Hematopoietic multipotent progenitor cell treated with erythropoietin and hydrocortisone succinate and interleukin-3 and kit ligand, for 17 days (in vitro differentiated cells): ENCODE data around the gene TMEM106B.
"Not testable (repeated sequence)": the region's sequence is repeated elsewhere in the genome, so short reads cannot be mapped to it uniquely, and the experiment has no call there.

ENCODE experiments used
- DNase-seq: peaks from one replicate; pipeline ENCODE4 v3.0.0-alpha.2; 2015; ENCODE audit warnings: low spot score

Gene TMEM106B

GRCh38 chr7:12211054-12211710, at the start of gene TMEM106B:
Gene TMEM106B, plus strand, starts transcription at chr7:12211294. Its CDS starts 3,517 bp downstream, at chr7:12214811.
- DNase-seq = peak; percentile 96

GRCh38 chr7:12162415-12163113, 48.5 kb upstream of the TMEM106B start:
- DNase-seq = no peak

- DNase-seq = not testable (repeated sequence)
Measured at GRCh38 chr7:12168065-12168464, 43.0 kb upstream of the TMEM106B start.

- DNase-seq = not testable (repeated sequence)
Measured at GRCh38 chr7:12169981-12170820, 40.9 kb upstream of the TMEM106B start.

- DNase-seq = no peak
Measured at GRCh38 chr7:12173671-12174070, 37.4 kb upstream of the TMEM106B start.

- no peak for DNase-seq
Measured at GRCh38 chr7:12174931-12175330, 36.2 kb upstream of the TMEM106B start.

- no peak for DNase-seq
Measured at GRCh38 chr7:12178317-12178716, 32.8 kb upstream of the TMEM106B start.

- DNase-seq = no peak
Measured at GRCh38 chr7:12194426-12194825, 16.7 kb upstream of the TMEM106B start.

- no peak for DNase-seq
Measured at GRCh38 chr7:12196386-12196785, 14.7 kb upstream of the TMEM106B start.

GRCh38 chr7:12199363-12199762, 11.7 kb upstream of the TMEM106B start:
- no peak for DNase-seq

- DNase-seq = no peak
Measured at GRCh38 chr7:12207046-12207445, 4.0 kb upstream of the TMEM106B start.

GRCh38 chr7:12209221-12209620, 1.9 kb upstream of the TMEM106B start:
- DNase-seq = no peak

GRCh38 chr7:12210179-12211053, 678 bp upstream of the TMEM106B start:
- no peak for DNase-seq

GRCh38 chr7:12211711-12212485, 804 bp downstream of the TMEM106B start:
- DNase-seq = peak; percentile 68

GRCh38 chr7:12217311-12217710, 6.2 kb downstream of the TMEM106B start:
- no peak for DNase-seq

GRCh38 chr7:12220389-12221046, 9.4 kb downstream of the TMEM106B start:
- no peak for DNase-seq

- no peak for DNase-seq
Measured at GRCh38 chr7:12221414-12221813, 10.3 kb downstream of the TMEM106B start.

GRCh38 chr7:12222889-12223579, 11.9 kb downstream of the TMEM106B start:
- no peak for DNase-seq

- not testable (repeated sequence) for DNase-seq
Measured at GRCh38 chr7:12225017-12225416, 13.9 kb downstream of the TMEM106B start.

- DNase-seq = no peak
Measured at GRCh38 chr7:12226756-12227155, 15.7 kb downstream of the TMEM106B start.
